ENCODE measurements around the gene CNN2.

The CNN2 gene

GRCh38 chr19:1085053-1085658 lies 58.7 kb downstream of the CNN2 start:
- Histone ChIP-seq H2BK5ac (ENCODE audit: low read depth, low read length, poor library complexity, severe bottlenecking) (no peak overlapping the region), H3K23ac (ENCODE audit: low read length in 2 of 2) (no peak overlapping the region), H2AK5ac (ENCODE audit: low read length, severe bottlenecking) (no peak overlapping the region), H4K8ac (ENCODE audit: low read length) (no peak overlapping the region), H2BK15ac (ENCODE audit: low read depth, poor library complexity, severe bottlenecking) (no peak overlapping the region), H3K4me1 (ENCODE audit: control insufficient read depth, insufficient read depth, low read depth, low read length) (peaks cover 24% of the 10 kb centered on the region), H3K9me3 (ENCODE audit: control insufficient read depth, low read length) (no peaks in the 10 kb centered on the region), H3K4me3 (ENCODE audit: insufficient read depth in 1 of 2, low read depth in 1 of 2, low read length in 2 of 2) (no peak overlapping the region), H3K27ac (ENCODE audit: low read length, poor library complexity, severe bottlenecking) (no peak overlapping the region), H3K79me1 (replicated peaks; ENCODE audit: low read length, poor library complexity, severe bottlenecking) (peaks cover 12% of the 10 kb centered on the region), H2BK12ac (ENCODE audit: low read length in 2 of 2) (no peak overlapping the region), H3K18ac (ENCODE audit: low read depth in 1 of 2, low read length in 2 of 2) (no peak overlapping the region), H3K36me3 (ENCODE audit: control insufficient read depth in 1 of 2, insufficient read depth in 2 of 2, low read depth in 1 of 2, low read length in 2 of 2) (peaks cover 23 to 44% of the 10 kb centered on the region in 2 experiments), H4K91ac (ENCODE audit: low read length) (no peak overlapping the region), H2AFZ (ENCODE audit: low read depth, low read length) (no peak overlapping the region), H3K4ac (ENCODE audit: low read depth in 1 of 2, low read length in 2 of 2) (no peak overlapping the region), H3K14ac (ENCODE audit: low read length in 2 of 2) (no peak overlapping the region), H2BK120ac (ENCODE audit: low read depth, low read length) (no peak overlapping the region), H3K9ac (ENCODE audit: low read length) (no peak overlapping the region), H3K4me2 (ENCODE audit: low read length, poor library complexity, severe bottlenecking) (no peak overlapping the region), H3K27me3 (ENCODE audit: control insufficient read depth in 1 of 2, insufficient read depth in 1 of 2, low read length in 2 of 2) (peaks cover 0 to 9% of the 10 kb centered on the region in 2 experiments)
- WGBS, result 87% methylated on average over 6 of the region's 8 CpGs
- DNase-seq, result no peak

GRCh38 chr19:1085676-1086442 lies 59.5 kb downstream of the CNN2 start:
- H2AFZ ChIP-seq (ENCODE audit: low read depth, low read length), result no peak overlapping the region
- H3K9ac ChIP-seq (ENCODE audit: low read length), result no peak overlapping the region
- H3K36me3 ChIP-seq (ENCODE audit: control insufficient read depth in 1 of 2, insufficient read depth in 2 of 2, low read depth in 1 of 2, low read length in 2 of 2), result peaks cover 26 to 50% of the 10 kb centered on the region in 2 experiments
- no peaks in the 10 kb centered on the region for H3K9me3 ChIP-seq (ENCODE audit: control insufficient read depth, low read length)
- no peak overlapping the region for H2BK15ac ChIP-seq (ENCODE audit: low read depth, poor library complexity, severe bottlenecking)
- H3K23ac ChIP-seq (ENCODE audit: low read length in 2 of 2), result no peak overlapping the region
- 89% methylated on average over 37 of the region's 38 CpGs for WGBS
- no peak overlapping the region for H3K4ac ChIP-seq (ENCODE audit: low read depth in 1 of 2, low read length in 2 of 2)
- no peak overlapping the region for H4K8ac ChIP-seq (ENCODE audit: low read length)
- H2BK120ac ChIP-seq (ENCODE audit: low read depth, low read length), result no peak overlapping the region
- no peak for DNase-seq
- no peak overlapping the region for H3K18ac ChIP-seq (ENCODE audit: low read depth in 1 of 2, low read length in 2 of 2)
- H4K91ac ChIP-seq (ENCODE audit: low read length), result no peak overlapping the region
- no peak overlapping the region for H2AK5ac ChIP-seq (ENCODE audit: low read length, severe bottlenecking)
- no peak overlapping the region for H3K4me3 ChIP-seq (ENCODE audit: insufficient read depth in 1 of 2, low read depth in 1 of 2, low read length in 2 of 2)
- peaks cover 0 to 9% of the 10 kb centered on the region in 2 experiments for H3K27me3 ChIP-seq (ENCODE audit: control insufficient read depth in 1 of 2, insufficient read depth in 1 of 2, low read length in 2 of 2)
- H3K4me1 ChIP-seq (ENCODE audit: control insufficient read depth, insufficient read depth, low read depth, low read length), result peaks cover 24% of the 10 kb centered on the region
- no peak overlapping the region for H2BK12ac ChIP-seq (ENCODE audit: low read length in 2 of 2)
- peaks cover 15% of the 10 kb centered on the region for H3K79me1 ChIP-seq (replicated peaks; ENCODE audit: low read length, poor library complexity, severe bottlenecking)
- H3K27ac ChIP-seq (ENCODE audit: low read length, poor library complexity, severe bottlenecking), result no peak overlapping the region
- no peak overlapping the region for H3K4me2 ChIP-seq (ENCODE audit: low read length, poor library complexity, severe bottlenecking)
- H3K14ac ChIP-seq (ENCODE audit: low read length in 2 of 2), result no peak overlapping the region
- no peak overlapping the region for H2BK5ac ChIP-seq (ENCODE audit: low read depth, low read length, poor library complexity, severe bottlenecking)

DNA sequence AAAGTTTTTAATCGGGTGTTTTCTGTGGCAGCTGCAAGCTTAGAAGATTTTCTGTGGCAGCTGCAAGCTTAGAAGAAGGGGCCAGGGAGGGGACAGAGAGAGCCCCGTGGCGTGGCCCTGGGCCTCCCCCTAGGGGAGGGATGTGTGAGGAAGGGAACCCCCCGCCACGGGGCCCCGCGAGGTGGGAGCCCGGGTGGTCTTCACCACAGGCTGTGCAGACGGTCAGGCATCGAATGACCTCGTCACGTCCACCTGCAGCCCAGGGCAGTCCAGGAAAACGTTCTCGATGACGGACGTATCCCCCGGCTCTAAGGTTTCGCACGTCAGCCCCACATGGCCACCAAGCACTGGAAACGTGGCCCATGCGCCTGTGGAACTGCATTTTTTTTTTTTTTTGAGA lies 60.2 kb downstream of the CNN2 start:
- no peak overlapping the region for H3K9ac ChIP-seq (ENCODE audit: low read length)
- DNase-seq, result no peak
- H3K4ac ChIP-seq (ENCODE audit: low read depth in 1 of 2, low read length in 2 of 2), result no peak overlapping the region
- H2AFZ ChIP-seq (ENCODE audit: low read depth, low read length), result no peak overlapping the region
- H2BK120ac ChIP-seq (ENCODE audit: low read depth, low read length), result no peak overlapping the region
- no peak overlapping the region for H3K23ac ChIP-seq (ENCODE audit: low read length in 2 of 2)
- H4K8ac ChIP-seq (ENCODE audit: low read length), result no peak overlapping the region
- H3K36me3 ChIP-seq (ENCODE audit: control insufficient read depth in 1 of 2, insufficient read depth in 2 of 2, low read depth in 1 of 2, low read length in 2 of 2), result peaks cover 30 to 58% of the 10 kb centered on the region in 2 experiments
- no peak overlapping the region for H3K4me2 ChIP-seq (ENCODE audit: low read length, poor library complexity, severe bottlenecking)
- no peak overlapping the region for H3K4me3 ChIP-seq (ENCODE audit: insufficient read depth in 1 of 2, low read depth in 1 of 2, low read length in 2 of 2)
- H2BK5ac ChIP-seq (ENCODE audit: low read depth, low read length, poor library complexity, severe bottlenecking), result no peak overlapping the region
- no peak overlapping the region for H2AK5ac ChIP-seq (ENCODE audit: low read length, severe bottlenecking)
- H3K27ac ChIP-seq (ENCODE audit: low read length, poor library complexity, severe bottlenecking), result no peak overlapping the region
- H3K18ac ChIP-seq (ENCODE audit: low read depth in 1 of 2, low read length in 2 of 2), result no peak overlapping the region
- H3K9me3 ChIP-seq (ENCODE audit: control insufficient read depth, low read length), result no peaks in the 10 kb centered on the region
- peaks cover 24% of the 10 kb centered on the region for H3K4me1 ChIP-seq (ENCODE audit: control insufficient read depth, insufficient read depth, low read depth, low read length)
- no peak overlapping the region for H3K14ac ChIP-seq (ENCODE audit: low read length in 2 of 2)
- 90% methylated on average over 21 of the region's 21 CpGs for WGBS
- H2BK12ac ChIP-seq (ENCODE audit: low read length in 2 of 2), result no peak overlapping the region
- peaks cover 0 to 6% of the 10 kb centered on the region in 2 experiments for H3K27me3 ChIP-seq (ENCODE audit: control insufficient read depth in 1 of 2, insufficient read depth in 1 of 2, low read length in 2 of 2)
- no peak overlapping the region for H2BK15ac ChIP-seq (ENCODE audit: low read depth, poor library complexity, severe bottlenecking)
- no peak overlapping the region for H4K91ac ChIP-seq (ENCODE audit: low read length)
- peaks cover 21% of the 10 kb centered on the region for H3K79me1 ChIP-seq (replicated peaks; ENCODE audit: low read length, poor library complexity, severe bottlenecking)

DNA sequence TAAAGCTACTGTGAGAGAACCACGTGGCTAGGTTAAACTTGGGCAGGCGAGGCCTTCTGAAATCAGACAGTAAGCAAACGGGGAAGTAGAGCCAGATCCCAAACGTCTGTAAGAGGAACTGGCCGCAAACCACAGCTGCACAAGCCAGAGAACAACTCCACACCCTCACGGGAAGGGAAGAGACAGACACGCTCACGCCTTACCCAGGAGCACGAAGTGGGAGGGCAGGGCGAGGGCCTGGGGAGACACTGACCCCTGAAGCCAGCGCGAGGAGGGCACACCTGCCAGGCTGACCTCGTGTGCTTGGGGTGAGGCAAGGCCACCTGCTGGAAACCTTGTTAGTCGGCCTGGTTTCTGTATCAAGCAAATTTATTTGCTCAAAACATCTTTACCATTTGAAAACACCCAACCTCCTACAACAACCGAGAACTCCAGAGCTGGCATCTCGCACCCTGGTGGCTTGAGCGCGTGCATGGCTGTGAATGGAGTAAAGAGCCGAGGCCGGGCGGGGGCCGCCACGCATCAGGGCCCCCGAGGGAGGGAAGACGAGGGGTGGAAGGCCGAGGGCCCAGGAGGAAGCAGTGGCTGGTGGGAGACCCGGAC lies 61.5 kb downstream of the CNN2 start:
- no peak overlapping the region for H2BK12ac ChIP-seq (ENCODE audit: low read length in 2 of 2)
- no peak overlapping the region for H4K91ac ChIP-seq (ENCODE audit: low read length)
- WGBS, result 93% methylated on average over 27 of the region's 27 CpGs
- no peak for DNase-seq
- no peak overlapping the region for H2AK5ac ChIP-seq (ENCODE audit: low read length, severe bottlenecking)
- H3K9ac ChIP-seq (ENCODE audit: low read length), result no peak overlapping the region
- H4K8ac ChIP-seq (ENCODE audit: low read length), result no peak overlapping the region
- H3K4me3 ChIP-seq (ENCODE audit: insufficient read depth in 1 of 2, low read depth in 1 of 2, low read length in 2 of 2), result no peak overlapping the region
- H3K14ac ChIP-seq (ENCODE audit: low read length in 2 of 2), result no peak overlapping the region
- H2BK5ac ChIP-seq (ENCODE audit: low read depth, low read length, poor library complexity, severe bottlenecking), result no peak overlapping the region
- H3K23ac ChIP-seq (ENCODE audit: low read length in 2 of 2), result no peak overlapping the region
- H2BK120ac ChIP-seq (ENCODE audit: low read depth, low read length), result no peak overlapping the region
- H2BK15ac ChIP-seq (ENCODE audit: low read depth, poor library complexity, severe bottlenecking), result no peak overlapping the region
- H3K9me3 ChIP-seq (ENCODE audit: control insufficient read depth, low read length), result no peaks in the 10 kb centered on the region
- no peak overlapping the region for H3K4me2 ChIP-seq (ENCODE audit: low read length, poor library complexity, severe bottlenecking)
- H3K27ac ChIP-seq (ENCODE audit: low read length, poor library complexity, severe bottlenecking), result no peak overlapping the region
- H3K4me1 ChIP-seq (ENCODE audit: control insufficient read depth, insufficient read depth, low read depth, low read length), result peaks cover 16% of the 10 kb centered on the region
- no peak overlapping the region for H3K18ac ChIP-seq (ENCODE audit: low read depth in 1 of 2, low read length in 2 of 2)
- H3K36me3 ChIP-seq (ENCODE audit: control insufficient read depth in 1 of 2, insufficient read depth in 2 of 2, low read depth in 1 of 2, low read length in 2 of 2), result peaks cover 37 to 70% of the 10 kb centered on the region in 2 experiments
- no peak overlapping the region for H2AFZ ChIP-seq (ENCODE audit: low read depth, low read length)
- peaks cover 0 to 1% of the 10 kb centered on the region in 2 experiments for H3K27me3 ChIP-seq (ENCODE audit: control insufficient read depth in 1 of 2, insufficient read depth in 1 of 2, low read length in 2 of 2)
- peaks cover 27% of the 10 kb centered on the region for H3K79me1 ChIP-seq (replicated peaks; ENCODE audit: low read length, poor library complexity, severe bottlenecking)
- H3K4ac ChIP-seq (ENCODE audit: low read depth in 1 of 2, low read length in 2 of 2), result no peak overlapping the region

Data from mesenchymal stem cell (in vitro differentiated cells and primary cell).